HCT116 (cell line): ENCODE results near the gene GNRHR. TPM values are rescaled to one million over a fixed set of nuclear protein-coding genes. Genes with fewer than 3 reads are reported as not detected.

Experiments used
- ATAC-seq: fragments of 200-7000 bp; cut with Tn5 transposase; 2 replicates; pipeline ENCODE4 v1.9.1; 2020; ENCODE audit warnings: mild to moderate bottlenecking, moderate library complexity
- BruUV-seq: library from RNA; stranded (reverse); fragments of 400-500 nt; replicated peaks from 2 replicates; lab custom pipeline; 2021; lab: Mats Ljungman, UMichigan
- CTCF ChIA-PET: fragments of 300-600 bp; sonication (Branson Sonifier 250); formaldehyde crosslinking; loops from one replicate; lab custom pipeline; 2021; ENCODE audit warnings: antibody characterized with exemption; lab: Charles Lee
- POLR2A ChIA-PET: fragments of 300-600, 350-600 bp; sonication (Branson Sonifier 250); formaldehyde crosslinking; loops from one replicate; lab custom pipeline; 2021; ENCODE audit warnings: antibody characterized with exemption; lab: Charles Lee
- RAD21 ChIA-PET, 2 experiments: fragments of 300-600 bp; sonication (Branson Sonifier 250); formaldehyde crosslinking; loops; one replicate each; lab custom pipeline; 2023; ENCODE audit warnings: low total read pairs in 2 of 2; ENCODE audit not compliant: uncharacterized antibody in 2 of 2, unreplicated experiment in 2 of 2, low non-redundant PET in 1 of 2; lab: Charles Lee
- DNase-seq: peaks from one replicate; pipeline ENCODE4 v3.0.0-alpha.2; 2010; ENCODE audit warnings: low read depth, low spot score
- H2AFZ ChIP-seq: fragments of 200-600 bp; shearing (Covaris generic), sonication (generic); 2 replicates; pipeline ENCODE4 v1.6.1; 2017; ENCODE audit warnings: low read depth, mixed run types, mixed read lengths, antibody characterized with exemption, low read length; ENCODE audit not compliant: poor library complexity, severe bottlenecking
- H3K27ac ChIP-seq: 2 replicates; pipeline ENCODE4 v1.5.1; 2012; ENCODE audit warnings: low read depth, low read length
- H3K27me3 ChIP-seq: fragments of 200-600 bp; sonication (generic); 2 replicates; pipeline ENCODE4 v1.6.1; 2016; ENCODE audit warnings: mixed run types, low read length, mixed read lengths; ENCODE audit not compliant: insufficient read depth
- H3K36me3 ChIP-seq, 2 experiments: fragments of 200-500 bp in 1 of 2; fragments of 200-600 bp in 1 of 2; sonication (Bioruptor generic) in 1 of 2; sonication (generic) in 1 of 2; 2 replicates each; pipeline versions ENCODE4 v1.5.1 to v1.6.1; 2014 to 2016; ENCODE audit warnings: low read length in 2 of 2, inconsistent platforms in 1 of 2, mixed read lengths in 1 of 2, mixed run types in 1 of 2; ENCODE audit not compliant: insufficient read depth in 2 of 2, control insufficient read depth in 1 of 2
- H3K4me1 ChIP-seq, 2 experiments: fragments of 200-600 bp in 1 of 2; sonication (generic) in 1 of 2; 2 replicates each; pipeline versions ENCODE4 v1.5.1 to v1.6.1; 2012 to 2017; ENCODE audit warnings: low read length in 2 of 2, inconsistent platforms in 1 of 2, mild to moderate bottlenecking in 1 of 2, mixed read lengths in 1 of 2, mixed run types in 1 of 2, moderate library complexity in 1 of 2; ENCODE audit not compliant: insufficient read depth in 2 of 2, control insufficient read depth in 1 of 2
- H3K4me2 ChIP-seq: fragments of 200-600 bp; sonication (generic); 2 replicates; pipeline ENCODE4 v1.6.1; 2017; ENCODE audit warnings: mixed run types, low read length, mixed read lengths
- H3K4me3 ChIP-seq, 2 experiments: fragments of 200-600 bp in 1 of 2; sonication (generic) in 1 of 2; replicated peaks in 1 of 2; 2 replicates each; pipeline ENCODE4 v1.5.1; 2011 to 2016; ENCODE audit warnings: low read length in 2 of 2, control low read depth in 1 of 2, low read depth in 1 of 2, mild to moderate bottlenecking in 1 of 2, mixed read lengths in 1 of 2, mixed run types in 1 of 2
- H3K79me2 ChIP-seq: fragments of 200-600 bp; sonication (generic); 2 replicates; pipeline ENCODE4 v1.6.1; 2017; ENCODE audit warnings: mild to moderate bottlenecking, mixed run types, low read length, moderate library complexity, mixed read lengths; ENCODE audit not compliant: insufficient read depth
- H3K9ac ChIP-seq: fragments of 200-600 bp; sonication (generic); 2 replicates; pipeline ENCODE4 v1.6.1; 2016; ENCODE audit warnings: low read length, mixed read lengths
- H3K9me2 ChIP-seq: fragments of 200-600 bp; sonication (generic), shearing (Covaris generic); 2 replicates; pipeline ENCODE4 v1.6.1; 2017; ENCODE audit warnings: mixed run types, mild to moderate bottlenecking, moderate library complexity; ENCODE audit not compliant: insufficient read depth
- H3K9me3 ChIP-seq, 2 experiments: fragments of 200-500 bp in 1 of 2; fragments of 200-600 bp in 1 of 2; sonication (Bioruptor generic) in 1 of 2; sonication (generic) in 1 of 2; 2 replicates each; pipeline ENCODE4 v1.6.1; 2014 to 2017; ENCODE audit warnings: low read length in 2 of 2, mixed read lengths in 2 of 2, inconsistent platforms in 1 of 2, low read depth in 1 of 2, mild to moderate bottlenecking in 1 of 2, mixed run types in 1 of 2, moderate library complexity in 1 of 2; ENCODE audit not compliant: control insufficient read depth in 1 of 2, insufficient read depth in 1 of 2
- H4K20me1 ChIP-seq: fragments of 200-600 bp; sonication (generic), shearing (Covaris generic); 2 replicates; pipeline ENCODE4 v1.6.1; 2017; ENCODE audit warnings: mixed run types, mild to moderate bottlenecking, moderate library complexity; ENCODE audit not compliant: insufficient read depth
- CBX3 ChIP-seq: IDR thresholded peaks from 2 replicates; pipeline ENCODE4 v1.6.1; 2012; ENCODE audit warnings: low read depth
- CEBPB ChIP-seq: IDR thresholded peaks from 2 replicates; pipeline ENCODE4 v1.6.1; 2012; ENCODE audit warnings: low read depth
- ELF1 ChIP-seq: IDR thresholded peaks from 2 replicates; pipeline ENCODE4 v1.6.1; 2012; ENCODE audit warnings: low read depth, borderline replicate concordance
- EZH2 ChIP-seq: fragments of 200-600 bp; sonication (generic); IDR thresholded peaks from 2 replicates; pipeline ENCODE4 v1.6.1; 2017; ENCODE audit warnings: antibody characterized with exemption, mixed run types
- EZH2phosphoT487 ChIP-seq: fragments of 200-600 bp; IDR thresholded peaks from 2 replicates; pipeline ENCODE4 v1.6.1; 2018; ENCODE audit warnings: antibody characterized with exemption, borderline replicate concordance
- FOSL1 ChIP-seq: IDR thresholded peaks from 2 replicates; pipeline ENCODE4 v1.6.1; 2012; ENCODE audit warnings: low read depth
- POLR2A ChIP-seq: IDR thresholded peaks from 2 replicates; pipeline ENCODE4 v1.7.0; 2011; ENCODE audit warnings: borderline replicate concordance; ENCODE audit not compliant: insufficient read depth, insufficient read length; ENCODE audit errors: extremely low read depth
- POLR2AphosphoS5 ChIP-seq: IDR thresholded peaks from 2 replicates; pipeline ENCODE4 v1.6.1; 2011; ENCODE audit warnings: mild to moderate bottlenecking, low read depth, low read length, moderate library complexity
- RAD21 ChIP-seq: IDR thresholded peaks from 2 replicates; pipeline ENCODE4 v1.6.1; 2012; ENCODE audit warnings: low read depth, mild to moderate bottlenecking
- SP1 ChIP-seq: IDR thresholded peaks from 2 replicates; pipeline ENCODE4 v1.6.1; 2012; ENCODE audit warnings: low read depth
- SRF ChIP-seq: IDR thresholded peaks from 2 replicates; pipeline ENCODE4 v1.6.1; 2012; ENCODE audit warnings: low read depth
- YY1 ChIP-seq: IDR thresholded peaks from 2 replicates; pipeline ENCODE4 v1.6.1; 2011; ENCODE audit warnings: low read length, low read depth, moderate library complexity, mild to moderate bottlenecking; ENCODE audit not compliant: insufficient replicate concordance; ENCODE audit errors: extremely low read depth
- ZFX ChIP-seq: fragments of 450-650 bp; IDR thresholded peaks from 2 replicates; pipeline ENCODE4 v1.6.1; 2017
- intact Hi-C: fragments of 100-400 bp; cut with micrococcal nuclease; formaldehyde crosslinking; loops from 2 replicates; pipeline ENCODE4 v1.10.0; 2022
- total RNA-seq: library from RNA; stranded (reverse); gene quantifications from one replicate; pipeline ENCODE4 v1.2.1, GENCODE V29; 2021; ENCODE audit not compliant: unreplicated experiment
- TF ChIP-seq, protein P1 (sequence below): IDR thresholded peaks from 2 replicates; pipeline ENCODE4 v1.6.1; 2012
- TF ChIP-seq, protein P2 (sequence below): IDR thresholded peaks from 2 replicates; pipeline ENCODE4 v1.6.1; 2012
- TF ChIP-seq, protein P3 (sequence below): IDR thresholded peaks from 2 replicates; pipeline ENCODE4 v1.6.1; 2011; ENCODE audit warnings: mild to moderate bottlenecking, low read length, moderate library complexity; ENCODE audit not compliant: insufficient replicate concordance; ENCODE audit errors: extremely low read depth
- TF ChIP-seq, protein P4 (sequence below), 3 experiments: fragments of 200-600 bp in 1 of 3; sonication (generic) in 1 of 3; IDR thresholded peaks in 2 of 3; conservative IDR thresholded peaks in 1 of 3; 2 replicates each; pipeline ENCODE4 v1.5.1; 2012 to 2017; ENCODE audit warnings: low read depth in 2 of 3, low read length in 2 of 3, antibody characterized with exemption in 1 of 3, borderline replicate concordance in 1 of 3, control low read depth in 1 of 3, mild to moderate bottlenecking in 1 of 3, mixed read lengths in 1 of 3, mixed run types in 1 of 3, moderate library complexity in 1 of 3; ENCODE audit not compliant: insufficient read depth in 1 of 3

The GNRHR gene
- total RNA-seq, 1 experiment from 2014 or later, result not detected

DNA sequence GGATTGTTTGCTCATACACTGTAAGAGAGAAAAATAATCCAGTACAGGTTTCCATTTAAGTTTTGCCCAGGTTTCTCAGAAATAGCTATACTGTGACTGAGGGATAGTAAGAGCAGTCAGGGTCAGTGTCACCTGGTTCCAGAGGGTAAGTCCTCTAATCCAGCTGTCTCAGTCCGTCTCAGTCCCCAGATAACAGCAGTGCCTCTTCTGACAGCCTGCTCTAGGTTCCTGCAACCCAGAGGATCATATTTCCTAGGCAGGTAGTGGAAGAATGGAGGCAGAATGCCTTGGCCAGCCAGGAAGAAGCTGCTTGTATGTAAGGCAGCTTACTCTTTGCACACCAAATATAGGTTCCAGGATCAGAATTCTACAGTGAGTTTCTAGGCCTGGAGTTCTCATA lies 22.6 kb upstream of the GNRHR start:
- ATAC-seq, result no peak
- H3K36me3 ChIP-seq, result no peaks in the 10 kb centered on the region
- H3K4me3 ChIP-seq, result no peak overlapping the region
- no peaks in the 10 kb centered on the region for H3K27me3 ChIP-seq
- intact Hi-C loops, result no loop called here
- POLR2A ChIA-PET, result no interaction called here
- no peak overlapping the region for H3K9ac ChIP-seq
- no peaks in the 10 kb centered on the region for H3K9me2 ChIP-seq
- H2AFZ ChIP-seq, result no peak overlapping the region
- H3K4me2 ChIP-seq, result no peak overlapping the region
- TF ChIP-seq EZH2phosphoT487, result no peak
- no peak for TF ChIP-seq FOSL1
- TF ChIP-seq, protein P1, sequence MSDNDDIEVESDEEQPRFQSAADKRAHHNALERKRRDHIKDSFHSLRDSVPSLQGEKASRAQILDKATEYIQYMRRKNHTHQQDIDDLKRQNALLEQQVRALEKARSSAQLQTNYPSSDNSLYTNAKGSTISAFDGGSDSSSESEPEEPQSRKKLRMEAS, result no peak
- TF ChIP-seq YY1, result no peak
- TF ChIP-seq POLR2A, result no peak
- no peak for TF ChIP-seq RAD21
- CTCF ChIA-PET, result interaction anchor here (0.9 to 1.2 kb wide), 2 partner anchors 30 kb away, joined by 3 to 6 read pairs; no protein-coding TSS in a partner anchor
- no peaks in the 10 kb centered on the region for H3K4me1 ChIP-seq
- H4K20me1 ChIP-seq, result no peaks in the 10 kb centered on the region
- no peak for DNase-seq
- BruUV-seq, result no TSS peak
- H3K79me2 ChIP-seq, result no peaks in the 10 kb centered on the region
- RAD21 ChIA-PET, result no interaction called here
- H3K9me3 ChIP-seq, result no peaks in the 10 kb centered on the region
- H3K27ac ChIP-seq, result no peak overlapping the region

- ATAC-seq, result no peak
- no peak overlapping the region for H2AFZ ChIP-seq
- no peak for DNase-seq
- TF ChIP-seq CEBPB (no peak), EZH2phosphoT487 (no peak), POLR2AphosphoS5 (no peak), YY1 (no peak), SRF (no peak), SP1 (no peak), RAD21 (no peak), ELF1 (no peak), CBX3 (no peak), ZFX (no peak), EZH2 (no peak)
- TF ChIP-seq, protein P2, sequence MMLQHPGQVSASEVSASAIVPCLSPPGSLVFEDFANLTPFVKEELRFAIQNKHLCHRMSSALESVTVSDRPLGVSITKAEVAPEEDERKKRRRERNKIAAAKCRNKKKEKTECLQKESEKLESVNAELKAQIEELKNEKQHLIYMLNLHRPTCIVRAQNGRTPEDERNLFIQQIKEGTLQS, result no peak
- TF ChIP-seq, protein P1, result no peak
- TF ChIP-seq, protein P3, sequence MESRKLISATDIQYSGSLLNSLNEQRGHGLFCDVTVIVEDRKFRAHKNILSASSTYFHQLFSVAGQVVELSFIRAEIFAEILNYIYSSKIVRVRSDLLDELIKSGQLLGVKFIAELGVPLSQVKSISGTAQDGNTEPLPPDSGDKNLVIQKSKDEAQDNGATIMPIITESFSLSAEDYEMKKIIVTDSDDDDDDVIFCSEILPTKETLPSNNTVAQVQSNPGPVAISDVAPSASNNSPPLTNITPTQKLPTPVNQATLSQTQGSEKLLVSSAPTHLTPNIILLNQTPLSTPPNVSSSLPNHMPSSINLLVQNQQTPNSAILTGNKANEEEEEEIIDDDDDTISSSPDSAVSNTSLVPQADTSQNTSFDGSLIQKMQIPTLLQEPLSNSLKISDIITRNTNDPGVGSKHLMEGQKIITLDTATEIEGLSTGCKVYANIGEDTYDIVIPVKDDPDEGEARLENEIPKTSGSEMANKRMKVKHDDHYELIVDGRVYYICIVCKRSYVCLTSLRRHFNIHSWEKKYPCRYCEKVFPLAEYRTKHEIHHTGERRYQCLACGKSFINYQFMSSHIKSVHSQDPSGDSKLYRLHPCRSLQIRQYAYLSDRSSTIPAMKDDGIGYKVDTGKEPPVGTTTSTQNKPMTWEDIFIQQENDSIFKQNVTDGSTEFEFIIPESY, result no peak
- TF ChIP-seq, protein P4, sequence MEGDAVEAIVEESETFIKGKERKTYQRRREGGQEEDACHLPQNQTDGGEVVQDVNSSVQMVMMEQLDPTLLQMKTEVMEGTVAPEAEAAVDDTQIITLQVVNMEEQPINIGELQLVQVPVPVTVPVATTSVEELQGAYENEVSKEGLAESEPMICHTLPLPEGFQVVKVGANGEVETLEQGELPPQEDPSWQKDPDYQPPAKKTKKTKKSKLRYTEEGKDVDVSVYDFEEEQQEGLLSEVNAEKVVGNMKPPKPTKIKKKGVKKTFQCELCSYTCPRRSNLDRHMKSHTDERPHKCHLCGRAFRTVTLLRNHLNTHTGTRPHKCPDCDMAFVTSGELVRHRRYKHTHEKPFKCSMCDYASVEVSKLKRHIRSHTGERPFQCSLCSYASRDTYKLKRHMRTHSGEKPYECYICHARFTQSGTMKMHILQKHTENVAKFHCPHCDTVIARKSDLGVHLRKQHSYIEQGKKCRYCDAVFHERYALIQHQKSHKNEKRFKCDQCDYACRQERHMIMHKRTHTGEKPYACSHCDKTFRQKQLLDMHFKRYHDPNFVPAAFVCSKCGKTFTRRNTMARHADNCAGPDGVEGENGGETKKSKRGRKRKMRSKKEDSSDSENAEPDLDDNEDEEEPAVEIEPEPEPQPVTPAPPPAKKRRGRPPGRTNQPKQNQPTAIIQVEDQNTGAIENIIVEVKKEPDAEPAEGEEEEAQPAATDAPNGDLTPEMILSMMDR (IDR thresholded peaks at IDR 0.05 in 2 of 3, conservative IDR thresholded peaks at IDR 0.05 in 1 of 3; ENCODE audit: borderline replicate concordance in 1 of 3, insufficient read depth in 1 of 3, low read depth in 2 of 3, low read length in 2 of 3), result no peak
Observed at GRCh38 chr4:67770422-67770821, 16.2 kb upstream of the GNRHR start.

More at GRCh38 chr4:67770422-67770821, 16.2 kb upstream of the GNRHR start:
- Histone ChIP-seq H3K9ac (no peak overlapping the region), H3K9me3 (no peaks in the 10 kb centered on the region), H3K27ac (no peak overlapping the region), H3K27me3 (no peaks in the 10 kb centered on the region), H3K4me2 (no peak overlapping the region; the same call in 1 of the 2 replicates), H3K79me2 (no peaks in the 10 kb centered on the region), H3K4me3 (no peak overlapping the region), H3K36me3 (no peaks in the 10 kb centered on the region), H3K9me2 (no peaks in the 10 kb centered on the region), H4K20me1 (no peaks in the 10 kb centered on the region), H3K4me1 (0 out of 4 replicates have a peak, but pooled peaks cover 0 to 4% of the 10 kb centered on the region in 2 experiments)
- ChIA-PET CTCF (interaction anchor here (3.0 kb wide), 1 partner anchor 24 kb away, joined by 16 read pairs; no protein-coding TSS in a partner anchor), RAD21 (no interaction called here), POLR2A (no interaction called here)
- BruUV-seq, result no TSS peak
- intact Hi-C loops, result no loop called here
